Stimulated activated CD8-positive, alpha-beta memory T cell treated with anti-CD3 and anti-CD28 coated beads, Interleukin-2, amount 100 ng/mL, for 48 hours (primary cell): ENCODE data around the gene HLCS.

Source experiments
- DNase-seq, 2 donors: peaks; one replicate each; pipeline ENCODE4 v3.0.0-alpha.2; 2020; ENCODE audit warnings: low read depth in 2 of 2

Gene HLCS

GRCh38 chr21:36915014-36915695 lies 51.3 kb downstream of the HLCS start:
- DNase-seq: no peak

- no peak for DNase-seq
Measured at GRCh38 chr21:36914244-36915013, 52.0 kb downstream of the HLCS start.

- no peak for DNase-seq
Measured at GRCh38 chr21:36913247-36914169, 53.0 kb downstream of the HLCS start.

GRCh38 chr21:36910581-36911307 lies 55.7 kb downstream of the HLCS start:
- no peak for DNase-seq

- no peak for DNase-seq
Measured at GRCh38 chr21:36909901-36910561, 56.4 kb downstream of the HLCS start.

- no peak for DNase-seq
Measured at GRCh38 chr21:36909423-36909822, 57.0 kb downstream of the HLCS start.

- no peak for DNase-seq
Measured at GRCh38 chr21:36908260-36908908, 58.1 kb downstream of the HLCS start.

GRCh38 chr21:36904093-36904666 lies 62.3 kb downstream of the HLCS start:
- no peak for DNase-seq

GRCh38 chr21:36902793-36903192 lies 63.7 kb downstream of the HLCS start:
- DNase-seq: no peak

- DNase-seq: no peak
Measured at GRCh38 chr21:36902331-36902730, 64.1 kb downstream of the HLCS start.

- DNase-seq: no peak
Measured at GRCh38 chr21:36901575-36901974, 64.9 kb downstream of the HLCS start.

- no peak for DNase-seq
Measured at GRCh38 chr21:36893581-36893980, 72.9 kb downstream of the HLCS start.

GRCh38 chr21:36892201-36892600 lies 74.3 kb downstream of the HLCS start:
- no peak for DNase-seq

- no peak for DNase-seq
Measured at GRCh38 chr21:36891692-36892091, 74.8 kb downstream of the HLCS start.

- no peak for DNase-seq
Measured at GRCh38 chr21:36891121-36891520, 75.3 kb downstream of the HLCS start.

GRCh38 chr21:36890086-36890485 lies 76.4 kb downstream of the HLCS start:
- no peak for DNase-seq

GRCh38 chr21:36889401-36889800 lies 77.1 kb downstream of the HLCS start:
- DNase-seq: no peak

- no peak for DNase-seq
Measured at GRCh38 chr21:36888466-36888865, 78.0 kb downstream of the HLCS start.

- no peak for DNase-seq
Measured at GRCh38 chr21:36887963-36888362, 78.5 kb downstream of the HLCS start.
